Fibroblast of skin of left quadriceps (primary cell): Measurements from ENCODE around the gene ANKK1.

Experiments used
- DNase-seq, 2 experiments: peaks; one replicate each; pipeline ENCODE4 v3.0.0-alpha.2; 2013; ENCODE audit warnings: low read depth in 2 of 2

ANKK1 gene

DNA sequence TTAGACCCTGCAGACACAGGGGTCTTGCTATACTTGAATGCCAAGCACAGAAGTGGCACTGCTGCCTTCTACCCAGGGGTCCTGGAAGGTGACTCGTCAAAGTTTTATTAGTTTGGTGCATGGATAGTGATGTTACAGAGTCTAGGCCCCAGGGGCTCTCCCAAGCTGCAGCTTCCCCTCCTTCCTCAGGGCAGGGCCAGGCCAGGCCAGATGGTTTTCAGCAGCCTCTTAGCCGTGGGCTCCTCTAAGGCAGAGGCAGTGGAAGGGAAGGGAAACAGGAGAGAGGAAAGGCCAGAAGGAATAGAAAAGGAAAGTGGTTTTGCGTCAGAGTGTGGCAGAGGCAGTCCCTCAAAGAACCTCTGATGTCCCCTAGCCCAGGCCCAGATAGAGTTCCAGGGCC is 21.9 kb downstream of the ANKK1 start:
- DNase-seq = no peak

- DNase-seq = no peak
These were observed 23.0 kb downstream of the ANKK1 start for GRCh38 chr11:113410414-113411135.

DNA sequence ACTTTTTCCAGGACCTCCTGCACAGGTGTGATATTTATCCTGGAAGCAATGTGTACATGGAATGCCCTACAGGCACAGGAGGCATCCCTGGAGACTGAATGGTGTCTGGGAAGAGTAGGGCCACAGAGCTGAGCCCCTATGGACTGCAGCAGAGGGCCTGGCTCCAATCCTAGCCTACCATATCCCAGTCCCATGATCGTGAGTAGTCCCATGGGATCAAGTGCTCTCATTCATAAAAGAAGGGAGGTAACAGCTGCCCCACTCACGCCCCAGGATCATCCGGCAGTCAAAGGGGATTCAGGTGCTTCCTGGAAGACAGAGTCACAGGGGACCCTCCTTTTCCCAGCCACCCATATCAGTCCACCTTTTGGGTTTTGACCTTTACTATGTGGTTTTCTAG is 24.0 kb downstream of the ANKK1 start:
- no peak for DNase-seq

GRCh38 chr11:113412675-113413074 is 25.1 kb downstream of the ANKK1 start:
- no peak for DNase-seq

- DNase-seq = no peak
These were observed 27.8 kb downstream of the ANKK1 start for GRCh38 chr11:113415343-113415742.

GRCh38 chr11:113417428-113417827 is 29.8 kb downstream of the ANKK1 start:
- no peak for DNase-seq

- DNase-seq = no peak
These were observed 31.9 kb downstream of the ANKK1 start for GRCh38 chr11:113419454-113420003.

DNA sequence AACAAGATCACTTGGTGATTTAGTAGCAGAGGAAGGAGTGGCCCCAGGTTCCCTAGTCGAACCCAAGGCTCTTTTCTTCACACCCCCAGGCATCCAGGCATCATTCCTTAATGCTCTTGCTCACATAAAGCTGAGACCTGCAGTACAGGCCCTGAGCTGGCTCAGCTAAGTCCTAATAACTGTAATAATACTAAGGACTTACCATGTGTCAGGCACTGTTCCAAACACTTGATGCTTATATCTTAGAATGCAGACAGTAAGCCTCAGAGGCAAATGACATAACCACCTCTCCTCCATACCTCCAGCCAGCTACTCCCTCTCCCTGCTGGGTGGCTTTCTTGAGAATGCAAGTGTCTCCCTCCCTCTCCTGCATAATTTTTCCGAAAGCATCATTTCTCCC is 33.2 kb downstream of the ANKK1 start:
- no peak for DNase-seq

DNA sequence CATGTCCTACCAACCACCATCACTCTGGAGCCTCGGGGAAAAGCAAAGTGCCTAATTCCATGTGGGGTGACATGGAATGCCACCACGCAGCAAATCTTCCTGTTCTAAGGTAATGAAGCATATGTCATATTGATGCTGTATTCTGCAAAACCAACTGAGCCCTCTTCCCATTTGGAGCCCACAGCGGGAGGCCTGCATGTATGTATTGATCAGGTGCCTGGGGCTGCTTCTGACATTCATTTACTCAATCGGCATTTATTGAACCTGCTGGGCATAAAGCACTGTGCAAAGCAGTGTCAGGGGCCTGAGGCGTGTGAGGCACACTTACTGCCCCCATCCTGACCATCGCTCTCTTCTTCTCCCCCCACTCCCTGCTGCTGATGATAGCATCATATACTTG is 39.1 kb downstream of the ANKK1 start:
- no peak for DNase-seq

GRCh38 chr11:113431746-113432145 is 44.2 kb downstream of the ANKK1 start:
- no peak for DNase-seq

DNA sequence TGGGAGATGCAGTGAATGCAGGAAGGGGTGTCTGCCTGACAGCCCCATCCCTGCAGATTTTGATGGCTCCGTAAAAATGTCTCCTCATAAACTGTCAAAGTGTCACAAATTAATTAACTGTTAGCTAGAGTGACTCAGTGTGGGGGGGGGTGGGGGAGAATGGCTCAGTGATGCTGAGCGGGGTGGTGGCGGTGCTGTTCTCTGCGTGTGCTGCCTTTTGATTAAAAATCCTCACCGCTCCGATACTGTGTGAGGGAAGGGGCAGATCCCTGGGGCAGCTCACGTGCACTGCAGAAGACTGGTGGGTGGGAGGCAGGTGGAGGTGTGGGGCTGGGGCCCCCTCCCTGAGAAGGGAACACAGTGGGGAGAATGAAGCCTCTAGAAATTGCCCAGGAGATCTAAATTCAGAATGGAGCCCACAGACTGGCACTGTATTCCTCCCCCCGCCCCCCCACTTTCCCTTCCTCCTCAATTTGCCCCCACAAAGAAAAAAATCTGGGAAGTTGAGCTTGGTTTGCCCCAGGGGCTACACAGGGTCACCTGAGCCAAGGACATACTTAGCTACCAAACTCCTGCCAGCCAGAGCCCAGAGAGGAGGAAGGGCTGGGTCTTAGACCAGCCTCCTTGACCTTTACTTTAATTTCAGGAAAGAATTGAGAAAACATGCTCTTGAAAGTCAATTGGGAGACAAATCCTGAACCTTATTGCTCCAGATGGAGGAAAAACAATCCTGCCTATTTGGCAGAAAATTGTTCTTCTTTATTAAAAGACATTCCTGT is 47.8 kb downstream of the ANKK1 start:
- DNase-seq = no peak

DNA sequence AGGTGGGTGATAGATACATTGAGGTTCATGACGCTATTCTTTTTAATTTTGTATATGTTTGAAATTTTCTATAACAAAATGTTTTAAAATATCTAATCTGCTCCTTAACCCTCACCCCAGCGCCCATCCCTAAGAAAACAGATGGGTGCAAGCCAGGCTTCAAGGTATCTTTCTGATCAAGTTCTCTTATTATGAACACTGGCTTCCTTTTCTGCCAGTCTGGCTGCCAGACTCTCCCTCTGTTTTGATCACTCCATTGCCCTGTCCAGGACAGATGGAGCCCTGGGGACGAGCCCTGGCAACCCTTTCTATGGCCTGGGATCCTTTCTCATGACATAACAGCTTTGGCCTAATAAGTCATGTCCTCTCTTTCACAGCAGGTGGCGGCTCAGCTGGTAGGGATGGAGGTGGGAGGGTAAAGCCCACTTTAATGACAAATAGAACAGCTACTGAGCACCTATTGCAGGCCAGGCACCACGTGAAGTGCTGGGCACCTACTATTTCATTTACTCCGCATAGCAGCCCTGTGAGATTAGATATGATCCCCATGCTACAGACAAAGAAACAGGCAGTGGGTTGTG is 49.2 kb downstream of the ANKK1 start:
- DNase-seq = no peak

GRCh38 chr11:113440816-113441215 is 53.2 kb downstream of the ANKK1 start:
- no peak for DNase-seq

GRCh38 chr11:113444502-113445123 is 57.0 kb downstream of the ANKK1 start:
- no peak for DNase-seq

DNA sequence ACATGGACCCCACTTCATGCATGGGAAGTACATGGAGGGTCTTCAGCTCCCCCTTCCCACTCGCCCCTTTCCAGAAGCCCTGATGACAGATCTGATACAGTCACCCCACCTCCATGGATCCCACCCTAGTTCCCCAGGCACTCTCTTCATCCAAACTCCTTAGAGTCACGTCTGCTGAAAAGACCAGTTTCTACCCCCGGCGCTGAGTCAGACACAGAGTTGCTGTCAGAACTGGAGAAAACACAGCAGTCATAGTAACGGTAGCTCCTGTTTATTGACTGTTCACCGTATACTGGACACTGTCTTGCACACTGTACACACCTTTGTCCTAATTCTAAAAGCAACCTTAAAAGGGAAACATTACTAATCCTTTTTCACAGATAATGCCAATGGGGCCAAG is 58.5 kb downstream of the ANKK1 start:
- DNase-seq = no peak

- no peak for DNase-seq
These were observed 59.4 kb downstream of the ANKK1 start for GRCh38 chr11:113446938-113447337.

- DNase-seq = no peak
These were observed 60.2 kb downstream of the ANKK1 start for GRCh38 chr11:113447621-113448315.

GRCh38 chr11:113448316-113448677 is 60.7 kb downstream of the ANKK1 start:
- DNase-seq = no peak

GRCh38 chr11:113449743-113450142 is 62.2 kb downstream of the ANKK1 start:
- DNase-seq = no peak
